CD4-positive, alpha-beta T cell (primary cell): ENCODE results near the gene TBX1. TPM values are rescaled to one million over a fixed set of nuclear protein-coding genes. Genes with fewer than 3 reads are reported as not detected.

Source experiments
- ATAC-seq: fragments of 200-7000 bp; cut with Tn5 transposase; one replicate; pipeline ENCODE4 v1.10.0; 2022; ENCODE audit warnings: mild to moderate bottlenecking; ENCODE audit not compliant: poor library complexity
- CTCF ChIA-PET: fragments of 350-600 bp; sonication (Branson Sonifier 250); formaldehyde crosslinking; loops from one replicate; lab custom pipeline; 2021; ENCODE audit warnings: antibody characterized with exemption, inconsistent platforms; lab: Charles Lee
- POLR2A ChIA-PET: fragments of 350-600 bp; sonication (Branson Sonifier 250); formaldehyde crosslinking; loops from one replicate; lab custom pipeline; 2021; ENCODE audit warnings: antibody characterized with exemption, inconsistent platforms; lab: Charles Lee
- DNase-seq, 14 experiments: peaks; one replicate each; pipeline ENCODE4 v3.0.0-alpha.2; 2013 to 2020; ENCODE audit warnings: mixed read lengths in 2 of 14
- H3K27ac ChIP-seq, 2 donors: one replicate each; pipeline versions ENCODE4 v1.5.1 to v1.7.0; 2013; ENCODE audit warnings: low read length in 2 of 2, low read depth in 1 of 2, mild to moderate bottlenecking in 1 of 2
- H3K27me3 ChIP-seq, 2 experiments: 1 replicate in 1 of 2; 2 replicates in 1 of 2; pipeline versions ENCODE4 v1.6.1 to v1.7.0; 2013; ENCODE audit warnings: low read length in 2 of 2, control low read depth in 1 of 2, mild to moderate bottlenecking in 1 of 2, moderate library complexity in 1 of 2; ENCODE audit not compliant: insufficient read depth in 2 of 2, control insufficient read depth in 1 of 2
- H3K36me3 ChIP-seq: one replicate; pipeline ENCODE4 v1.6.1; 2013; ENCODE audit warnings: low read length, control low read depth; ENCODE audit not compliant: insufficient read depth
- H3K4me1 ChIP-seq: one replicate; pipeline ENCODE4 v1.6.1; 2013; ENCODE audit warnings: low read length, control low read depth; ENCODE audit not compliant: insufficient read depth
- H3K4me3 ChIP-seq: one replicate; pipeline ENCODE4 v1.5.1; 2013; ENCODE audit warnings: mild to moderate bottlenecking, low read length, moderate library complexity
- H3K9me3 ChIP-seq, 2 experiments: 1 replicate in 1 of 2; 2 replicates in 1 of 2; pipeline versions ENCODE4 v1.6.1 to v1.7.0; 2013; ENCODE audit warnings: low read length in 2 of 2, mild to moderate bottlenecking in 2 of 2, control low read depth in 1 of 2, moderate library complexity in 1 of 2; ENCODE audit not compliant: control insufficient read depth in 1 of 2, insufficient read depth in 1 of 2
- H3K27ac Mint-ChIP-seq: one replicate; pipeline ENCODE4 v1.8.0; 2020; ENCODE audit warnings: mixed read lengths
- H3K27me3 Mint-ChIP-seq: one replicate; pipeline ENCODE4 v1.8.0; 2021; ENCODE audit warnings: mixed read lengths
- H3K36me3 Mint-ChIP-seq: one replicate; pipeline ENCODE4 v1.8.0; 2021; ENCODE audit warnings: low read depth, mixed read lengths
- H3K4me1 Mint-ChIP-seq: one replicate; pipeline ENCODE4 v1.8.0; 2021; ENCODE audit warnings: low read depth, mixed read lengths
- H3K4me3 Mint-ChIP-seq: one replicate; pipeline ENCODE4 v1.8.0; 2020; ENCODE audit warnings: mild to moderate bottlenecking, mixed read lengths
- H3K9me3 Mint-ChIP-seq: one replicate; pipeline ENCODE4 v1.8.0; 2020; ENCODE audit warnings: mixed read lengths
- CTCF ChIP-seq: fragments of 200-600 bp; IDR thresholded peaks from one replicate; pipeline ENCODE4 v1.8.0; 2022; ENCODE audit warnings: antibody characterized with exemption, mild to moderate bottlenecking
- intact Hi-C, 2 experiments: fragments of 100-400 bp; cut with DNase I in 1 of 2; cut with micrococcal nuclease in 1 of 2; formaldehyde crosslinking; loops; one replicate each; pipeline versions ENCODE4 v1.15.1 to v1.9.0; 2023 to 2025; cut with DNase I, micrococcal nuclease
- total RNA-seq, 174 experiments: library from RNA in 2 of 174; stranded (reverse) in 2 of 174; gene quantifications; one replicate each; pipeline ENCODE4 v1.2.3 and lab custom pipeline; 2021 to 2026

TBX1 gene
- total RNA-seq, 2 experiments from 2014 or later = not detected

GRCh38 chr22:19760951-19761724 lies 560 bp downstream of the TBX1 start:
- Histone ChIP-seq H3K4me1 (peaks cover 25% of the 10 kb centered on the region), H3K9me3 (peaks cover 0 to 37% of the 10 kb centered on the region in 2 experiments), H3K27ac (no peak overlapping the region), H3K27me3 (peaks cover 63 to 78% of the 10 kb centered on the region in 2 experiments), H3K4me3 (no peak overlapping the region), H3K36me3 (no peaks in the 10 kb centered on the region)
- H3K9me3 Mint-ChIP-seq = no peaks in the 10 kb centered on the region
- intact Hi-C loops = no loop called here
- H3K27ac Mint-ChIP-seq = no peak overlapping the region
- H3K4me1 Mint-ChIP-seq = peaks cover 33% of the 10 kb centered on the region
- CTCF ChIA-PET = no interaction called here
- peaks cover 72% of the 10 kb centered on the region for H3K27me3 Mint-ChIP-seq
- POLR2A ChIA-PET = no interaction called here
- H3K4me3 Mint-ChIP-seq = peak overlapping the region; percentile 83
- no peak for ATAC-seq
- no peak for TF ChIP-seq CTCF
- H3K36me3 Mint-ChIP-seq = no peaks in the 10 kb centered on the region
- no peak for DNase-seq

GRCh38 chr22:19761725-19762567 lies 1.4 kb downstream of the TBX1 start:
- no peaks in the 10 kb centered on the region for H3K9me3 Mint-ChIP-seq
- no peak overlapping the region for H3K27ac Mint-ChIP-seq
- peak overlapping the region; percentile 83 for H3K4me3 Mint-ChIP-seq
- DNase-seq (no peak), ATAC-seq (no peak)
- intact Hi-C loops = no loop called here
- Histone ChIP-seq H3K27ac (no peak overlapping the region), H3K27me3 (peaks cover 63 to 79% of the 10 kb centered on the region in 2 experiments), H3K4me3 (no peak overlapping the region), H3K36me3 (no peaks in the 10 kb centered on the region), H3K9me3 (peaks cover 0 to 40% of the 10 kb centered on the region in 2 experiments), H3K4me1 (peaks cover 21% of the 10 kb centered on the region)
- ChIA-PET POLR2A (interaction anchor here (0.9 kb wide), 1 partner anchor 130 kb away, joined by 3 read pairs; no protein-coding TSS in a partner anchor), CTCF (interaction anchor here (1.7 kb wide), 1 partner anchor 31 kb away, joined by 3 read pairs; no protein-coding TSS in a partner anchor)
- peaks cover 68% of the 10 kb centered on the region for H3K27me3 Mint-ChIP-seq
- no peak for TF ChIP-seq CTCF
- peaks cover 29% of the 10 kb centered on the region for H3K4me1 Mint-ChIP-seq
- no peaks in the 10 kb centered on the region for H3K36me3 Mint-ChIP-seq

GRCh38 chr22:19762568-19763457 lies 2.2 kb downstream of the TBX1 start:
- DNase-seq = no peak
- POLR2A ChIA-PET = interaction anchor here (0.9 kb wide), 1 partner anchor 129 kb away, joined by 3 read pairs; no protein-coding TSS in a partner anchor

More at GRCh38 chr22:19762568-19763457, 2.2 kb downstream of the TBX1 start:
- Histone ChIP-seq H3K4me3 (no peak overlapping the region), H3K36me3 (no peaks in the 10 kb centered on the region), H3K27ac (no peak overlapping the region), H3K27me3 (peaks cover 68 to 80% of the 10 kb centered on the region in 2 experiments), H3K9me3 (peaks cover 0 to 48% of the 10 kb centered on the region in 2 experiments), H3K4me1 (peaks cover 25% of the 10 kb centered on the region)
- intact Hi-C loops = no loop called here
- H3K36me3 Mint-ChIP-seq = no peaks in the 10 kb centered on the region
- CTCF ChIA-PET = interaction anchor here (1.7 kb wide), 1 partner anchor 32 kb away, joined by 3 read pairs; no protein-coding TSS in a partner anchor
- H3K9me3 Mint-ChIP-seq = no peaks in the 10 kb centered on the region
- ATAC-seq = no peak
- no peak overlapping the region for H3K27ac Mint-ChIP-seq
- peaks cover 30% of the 10 kb centered on the region for H3K4me1 Mint-ChIP-seq
- H3K27me3 Mint-ChIP-seq = peaks cover 70% of the 10 kb centered on the region
- no peak for TF ChIP-seq CTCF
- peak overlapping the region; percentile 36 for H3K4me3 Mint-ChIP-seq
